Sigmoid colon (tissue), 4 donors: ENCODE data around the gene CEP120.

Source experiments
- EP300 ChIP-seq, 4 donors: sonication (generic); formaldehyde crosslinking; IDR thresholded peaks; one replicate each; pipeline ENCODE4 v1.6.1; 2017; ENCODE audit warnings: antibody characterized with exemption in 4 of 4
- POLR2A ChIP-seq, 2 donors: fragments of 450-650 bp; IDR thresholded peaks; one replicate each; pipeline ENCODE4 v1.6.1; 2016; ENCODE audit warnings: antibody characterized with exemption in 2 of 2, mild to moderate bottlenecking in 2 of 2, moderate library complexity in 2 of 2
- POLR2AphosphoS5 ChIP-seq, 4 donors: sonication (generic); formaldehyde crosslinking; IDR thresholded peaks; one replicate each; pipeline ENCODE4 v1.6.1; 2017; ENCODE audit warnings: antibody characterized with exemption in 4 of 4
- TF ChIP-seq, protein P1 (sequence below), 4 experiments: fragments of 450-650 bp in 3 of 4; fragments of 200-600 bp in 1 of 4; IDR thresholded peaks; one replicate each; pipeline ENCODE4 v1.5.1; 2016 to 2019; ENCODE audit warnings: antibody characterized with exemption in 4 of 4, mild to moderate bottlenecking in 3 of 4, moderate library complexity in 2 of 4

DNA sequence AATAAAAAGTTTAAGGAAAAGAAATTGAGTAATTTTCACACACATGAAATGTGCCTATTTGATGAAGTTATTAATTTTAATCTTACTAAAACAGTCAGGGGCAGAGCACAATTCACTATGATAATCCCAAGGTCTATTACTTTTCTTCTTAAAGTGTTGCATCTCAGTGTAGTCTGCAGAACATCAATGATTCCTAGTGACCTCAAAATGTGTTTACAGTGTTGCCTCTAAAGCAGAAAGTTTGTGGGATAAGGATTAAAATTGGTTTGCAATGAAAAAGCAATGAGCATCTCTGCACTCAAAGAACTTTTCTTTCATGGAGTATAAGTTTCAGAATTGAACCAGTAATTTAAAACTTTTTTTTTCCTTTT is 63.0 kb downstream of the CEP120 start:
- TF ChIP-seq POLR2A (IDR thresholded peaks at IDR 0.05): no peak
- no peak for TF ChIP-seq EP300 (IDR thresholded peaks at IDR 0.05)
- TF ChIP-seq, protein P1, sequence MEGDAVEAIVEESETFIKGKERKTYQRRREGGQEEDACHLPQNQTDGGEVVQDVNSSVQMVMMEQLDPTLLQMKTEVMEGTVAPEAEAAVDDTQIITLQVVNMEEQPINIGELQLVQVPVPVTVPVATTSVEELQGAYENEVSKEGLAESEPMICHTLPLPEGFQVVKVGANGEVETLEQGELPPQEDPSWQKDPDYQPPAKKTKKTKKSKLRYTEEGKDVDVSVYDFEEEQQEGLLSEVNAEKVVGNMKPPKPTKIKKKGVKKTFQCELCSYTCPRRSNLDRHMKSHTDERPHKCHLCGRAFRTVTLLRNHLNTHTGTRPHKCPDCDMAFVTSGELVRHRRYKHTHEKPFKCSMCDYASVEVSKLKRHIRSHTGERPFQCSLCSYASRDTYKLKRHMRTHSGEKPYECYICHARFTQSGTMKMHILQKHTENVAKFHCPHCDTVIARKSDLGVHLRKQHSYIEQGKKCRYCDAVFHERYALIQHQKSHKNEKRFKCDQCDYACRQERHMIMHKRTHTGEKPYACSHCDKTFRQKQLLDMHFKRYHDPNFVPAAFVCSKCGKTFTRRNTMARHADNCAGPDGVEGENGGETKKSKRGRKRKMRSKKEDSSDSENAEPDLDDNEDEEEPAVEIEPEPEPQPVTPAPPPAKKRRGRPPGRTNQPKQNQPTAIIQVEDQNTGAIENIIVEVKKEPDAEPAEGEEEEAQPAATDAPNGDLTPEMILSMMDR (IDR thresholded peaks at IDR 0.05): no peak
- peak in 2 of 4 donors; percentile 54 to 64 for TF ChIP-seq POLR2AphosphoS5 (IDR thresholded peaks at IDR 0.05)
